ENCODE measurements around the gene SMURF1. TPM values are rescaled to one million over a fixed set of nuclear protein-coding genes. Genes with fewer than 3 reads are reported as not detected.

SMURF1 gene
- polyA plus RNA-seq, 3 donors from 2014 or later: 0.93 to 2.0 (median 1.2) TPM

DNA sequence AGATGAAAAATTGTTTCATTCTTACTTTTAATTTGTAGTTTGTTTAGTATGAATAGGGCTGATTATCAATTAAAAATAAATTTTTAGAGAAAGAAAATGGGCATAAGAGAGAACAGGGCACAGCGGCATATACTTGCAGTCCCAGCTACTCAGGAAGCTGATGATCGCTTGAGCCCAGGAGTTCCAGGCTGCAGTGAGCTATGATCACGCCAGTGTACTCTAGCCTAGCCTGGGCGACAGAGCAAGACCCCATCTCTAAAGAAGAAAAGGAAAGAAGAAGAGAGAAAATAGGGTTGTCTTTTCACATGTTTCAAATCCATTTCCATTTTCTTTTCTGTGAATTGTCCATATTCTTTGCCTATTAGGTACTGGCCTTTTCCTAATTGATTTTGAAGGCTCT lies 8.0 kb downstream of the SMURF1 start:
- H3K9me3 Mint-ChIP-seq: peaks cover 0 to 2% (median 0%) of the 10 kb centered on the region in 6 donors
- H3K27ac Mint-ChIP-seq: no peak overlapping the region
- H3K4me3 Mint-ChIP-seq: no peak overlapping the region
- H3K27me3 Mint-ChIP-seq (ENCODE audit: low read depth in 3 of 3): peaks cover 0 to 2% (median 0%) of the 10 kb centered on the region in 3 donors
- no peak for DNase-seq
- peaks cover 50 to 84% of the 10 kb centered on the region in 2 donors for H3K4me1 Mint-ChIP-seq
- H3K36me3 Mint-ChIP-seq: no peaks in the 10 kb centered on the region

DNA sequence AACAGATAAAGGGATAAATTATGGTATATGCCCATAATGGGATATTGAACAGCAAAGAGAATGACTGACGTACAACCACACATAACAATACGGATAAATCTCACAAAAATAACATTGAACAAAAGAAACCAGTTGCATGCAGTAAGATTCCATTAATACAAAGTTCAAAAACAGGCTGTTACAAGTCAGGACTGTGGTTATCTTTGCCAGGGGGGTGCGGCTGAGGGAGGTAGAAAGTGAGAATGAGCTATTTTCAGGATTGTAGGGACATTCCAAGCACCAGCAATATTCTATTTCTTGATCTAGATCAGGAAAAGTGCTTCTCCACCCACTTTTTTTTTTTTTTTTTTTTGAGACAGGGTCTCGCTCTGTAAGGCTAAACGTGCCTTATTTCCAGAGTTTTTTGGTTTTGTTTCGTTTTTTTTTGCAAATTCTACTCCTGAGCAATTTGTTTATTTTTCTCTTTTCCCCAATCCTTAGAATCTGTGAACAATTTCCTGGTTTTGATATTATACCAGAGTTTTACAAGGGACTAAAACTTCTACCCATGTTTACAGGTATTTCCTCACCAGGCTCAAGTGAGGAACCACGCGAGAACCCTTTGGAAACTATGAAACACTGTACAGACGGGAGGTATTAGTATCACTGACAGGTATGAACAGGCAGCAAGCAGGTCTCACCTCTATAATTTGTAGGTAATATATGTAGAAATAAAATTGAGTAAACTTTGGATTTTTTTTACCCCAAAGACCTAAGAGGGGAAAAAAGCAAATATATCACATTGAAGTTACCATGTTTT lies 9.9 kb downstream of the SMURF1 start:
- Mint-ChIP-seq H3K27ac (no peak overlapping the region), H3K36me3 (no peaks in the 10 kb centered on the region)

GRCh38 chr7:99132595-99133321 lies 11.2 kb downstream of the SMURF1 start:
- Mint-ChIP-seq H3K27ac (peak overlapping the region in 1 of 6 donors; percentile 63), H3K36me3 (no peaks in the 10 kb centered on the region), H3K9me3 (peaks cover 0 to 2% (median 0%) of the 10 kb centered on the region in 6 donors), H3K4me1 (peaks cover 33 to 61% of the 10 kb centered on the region in 2 donors), H3K4me3 (peak overlapping the region in 1 of 5 donors; percentile 3), H3K27me3 (ENCODE audit: low read depth in 3 of 3) (peaks cover 0 to 2% (median 0%) of the 10 kb centered on the region in 3 donors)
- no peak for DNase-seq

More for the DNA sequence above, 9.9 kb downstream of the SMURF1 start:
- Mint-ChIP-seq H3K9me3 (peaks cover 0 to 2% (median 0%) of the 10 kb centered on the region in 6 donors), H3K4me3 (no peak overlapping the region), H3K4me1 (peaks cover 39 to 68% of the 10 kb centered on the region in 2 donors), H3K27me3 (ENCODE audit: low read depth in 3 of 3) (peaks cover 0 to 2% (median 0%) of the 10 kb centered on the region in 3 donors)
- no peak for DNase-seq

GRCh38 chr7:99131290-99131689 lies 12.6 kb downstream of the SMURF1 start:
- Mint-ChIP-seq H3K36me3 (no peaks in the 10 kb centered on the region), H3K4me1 (peaks cover 37 to 66% of the 10 kb centered on the region in 2 donors), H3K27me3 (ENCODE audit: low read depth in 3 of 3) (peaks cover 0 to 2% (median 0%) of the 10 kb centered on the region in 3 donors), H3K27ac (no peak overlapping the region), H3K9me3 (peaks cover 0 to 2% (median 0%) of the 10 kb centered on the region in 6 donors), H3K4me3 (no peak overlapping the region)
- no peak for DNase-seq

DNA sequence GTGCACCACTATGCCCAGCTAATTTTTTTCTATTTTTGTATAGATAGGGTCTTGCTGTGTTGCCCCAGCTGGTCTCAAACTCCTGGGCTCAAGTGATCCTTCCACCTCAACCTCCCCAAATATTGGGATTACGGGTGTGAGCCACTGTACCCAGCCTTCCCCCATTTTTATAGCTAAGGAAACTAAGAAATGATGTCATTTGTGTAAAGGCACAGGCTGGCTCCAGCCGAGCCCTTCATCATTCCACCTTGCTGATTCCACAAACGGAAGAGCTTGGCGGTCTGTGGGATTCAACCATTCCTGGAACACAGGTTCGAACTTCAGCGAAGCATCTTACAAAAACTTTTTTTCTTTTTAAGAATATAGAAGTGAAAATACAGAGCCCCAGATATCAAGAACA lies 14.4 kb downstream of the SMURF1 start:
- H3K27ac Mint-ChIP-seq: no peak overlapping the region
- H3K27me3 Mint-ChIP-seq (ENCODE audit: low read depth in 3 of 3): peaks cover 0 to 2% (median 0%) of the 10 kb centered on the region in 3 donors
- no peaks in the 10 kb centered on the region for H3K36me3 Mint-ChIP-seq
- no peak overlapping the region for H3K4me3 Mint-ChIP-seq
- no peak for DNase-seq
- H3K4me1 Mint-ChIP-seq: peaks cover 40 to 65% of the 10 kb centered on the region in 2 donors
- peaks cover 0 to 2% (median 0%) of the 10 kb centered on the region in 6 donors for H3K9me3 Mint-ChIP-seq

DNA sequence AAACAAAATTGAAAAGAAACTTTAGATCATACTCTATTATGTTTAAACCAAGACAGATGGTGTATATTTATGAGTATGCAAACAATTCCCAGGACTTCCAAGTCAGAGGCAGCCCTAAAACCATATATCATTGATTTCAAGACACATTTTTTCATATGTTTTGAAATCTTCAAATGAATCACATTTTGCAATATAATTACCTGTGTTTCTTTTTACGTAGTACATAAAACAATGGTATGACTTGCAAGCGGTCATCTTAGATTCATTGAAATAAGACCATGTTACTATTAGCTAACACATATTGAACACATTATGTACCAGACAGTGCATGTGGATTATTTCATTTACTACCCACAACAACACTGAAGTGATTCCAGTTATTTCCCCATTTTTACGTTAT lies 14.9 kb downstream of the SMURF1 start:
- H3K4me1 Mint-ChIP-seq: peaks cover 46 to 67% of the 10 kb centered on the region in 2 donors
- H3K27me3 Mint-ChIP-seq (ENCODE audit: low read depth in 3 of 3): peaks cover 0 to 2% (median 0%) of the 10 kb centered on the region in 3 donors

GRCh38 chr7:99128076-99128950 lies 15.6 kb downstream of the SMURF1 start:
- peaks cover 0 to 2% (median 0%) of the 10 kb centered on the region in 3 donors for H3K27me3 Mint-ChIP-seq (ENCODE audit: low read depth in 3 of 3)
- peaks cover 0 to 2% (median 0%) of the 10 kb centered on the region in 6 donors for H3K9me3 Mint-ChIP-seq
- H3K4me3 Mint-ChIP-seq: no peak overlapping the region
- H3K27ac Mint-ChIP-seq: no peak overlapping the region
- no peaks in the 10 kb centered on the region for H3K36me3 Mint-ChIP-seq
- H3K4me1 Mint-ChIP-seq: peaks cover 47 to 67% of the 10 kb centered on the region in 2 donors
- no peak for DNase-seq

More for the DNA sequence above, 14.9 kb downstream of the SMURF1 start:
- DNase-seq: no peak
- Mint-ChIP-seq H3K36me3 (no peaks in the 10 kb centered on the region), H3K27ac (no peak overlapping the region), H3K9me3 (peaks cover 0 to 2% (median 0%) of the 10 kb centered on the region in 6 donors), H3K4me3 (no peak overlapping the region)

DNA sequence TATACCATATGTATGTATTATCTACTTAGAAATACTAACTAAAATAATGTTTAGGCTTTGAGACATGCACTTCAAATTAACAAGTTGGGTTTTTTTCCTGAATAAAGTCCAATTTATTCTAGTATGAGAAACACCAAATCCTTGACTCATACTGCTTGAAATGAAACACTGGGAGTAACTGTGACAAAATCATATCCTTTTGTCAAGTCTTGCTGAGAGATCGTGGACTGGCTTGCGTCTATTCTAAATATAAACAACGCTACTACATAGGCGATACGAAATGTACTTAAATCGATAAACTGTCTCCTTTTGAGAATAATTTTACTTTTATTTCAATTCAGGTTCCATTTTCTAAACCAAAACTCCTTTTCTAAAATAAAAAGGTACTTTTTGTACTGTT lies 16.3 kb downstream of the SMURF1 start:
- Mint-ChIP-seq H3K9me3 (peaks cover 0 to under 1% (median 0%) of the 10 kb centered on the region in 6 donors), H3K4me3 (no peak overlapping the region), H3K4me1 (peaks cover 41 to 60% of the 10 kb centered on the region in 2 donors), H3K27me3 (ENCODE audit: low read depth in 3 of 3) (peaks cover 0 to 2% (median 0%) of the 10 kb centered on the region in 3 donors), H3K36me3 (no peaks in the 10 kb centered on the region), H3K27ac (no peak overlapping the region)
- no peak for DNase-seq

DNA sequence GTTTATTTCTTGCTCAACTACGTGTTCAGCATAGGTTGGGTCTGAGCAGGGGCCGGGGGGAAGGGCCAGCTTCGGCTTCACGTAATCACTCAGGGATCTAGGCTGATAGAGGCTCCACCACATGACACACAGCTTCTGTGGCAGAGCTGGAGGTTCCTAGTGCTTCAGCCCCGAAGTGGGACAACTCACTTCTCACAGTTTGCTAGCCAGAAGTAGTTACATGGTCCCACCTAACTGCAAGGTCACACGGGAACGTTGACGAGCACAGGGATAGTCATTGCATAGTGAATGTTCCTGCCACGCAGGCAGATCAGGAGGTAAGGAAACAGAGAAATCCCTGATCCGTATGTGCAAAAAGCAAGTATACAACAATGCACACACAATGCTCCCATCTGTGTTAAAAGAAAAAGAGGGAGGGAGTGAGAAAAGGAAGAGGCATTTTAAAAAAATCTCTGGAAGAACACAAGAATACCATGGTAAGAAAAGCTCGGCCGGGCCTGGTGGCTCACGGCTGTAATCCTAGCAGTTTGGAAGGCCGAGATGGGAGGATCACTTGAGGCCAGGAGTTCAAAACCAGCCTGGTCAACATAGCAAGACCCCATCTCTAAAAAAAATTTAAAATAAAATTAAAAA lies 16.9 kb downstream of the SMURF1 start:
- Mint-ChIP-seq H3K4me1 (peaks cover 35 to 54% of the 10 kb centered on the region in 2 donors), H3K4me3 (no peak overlapping the region), H3K36me3 (no peaks in the 10 kb centered on the region), H3K27me3 (ENCODE audit: low read depth in 3 of 3) (no peaks in the 10 kb centered on the region), H3K9me3 (no peaks in the 10 kb centered on the region), H3K27ac (no peak overlapping the region)
- no peak for DNase-seq

- DNase-seq: no peak
- H3K4me3 Mint-ChIP-seq: no peak overlapping the region
- no peaks in the 10 kb centered on the region for H3K9me3 Mint-ChIP-seq
- H3K4me1 Mint-ChIP-seq: peaks cover 44 to 55% of the 10 kb centered on the region in 2 donors
- H3K36me3 Mint-ChIP-seq: peaks cover 0 to 3% (median 0%) of the 10 kb centered on the region in 3 donors
- no peaks in the 10 kb centered on the region for H3K27me3 Mint-ChIP-seq (ENCODE audit: low read depth in 3 of 3)
- H3K27ac Mint-ChIP-seq: no peak overlapping the region
Observed at GRCh38 chr7:99125505-99125865, 18.4 kb downstream of the SMURF1 start.

- Mint-ChIP-seq H3K4me1 (peaks cover 49 to 60% of the 10 kb centered on the region in 2 donors), H3K9me3 (no peaks in the 10 kb centered on the region), H3K4me3 (no peak overlapping the region), H3K36me3 (peaks cover 0 to 6% (median 3%) of the 10 kb centered on the region in 3 donors), H3K27me3 (ENCODE audit: low read depth in 3 of 3) (no peaks in the 10 kb centered on the region), H3K27ac (peak overlapping the region in 1 of 6 donors; percentile 21)
- DNase-seq: no peak
Observed at GRCh38 chr7:99124751-99125504, 19.0 kb downstream of the SMURF1 start.

DNA sequence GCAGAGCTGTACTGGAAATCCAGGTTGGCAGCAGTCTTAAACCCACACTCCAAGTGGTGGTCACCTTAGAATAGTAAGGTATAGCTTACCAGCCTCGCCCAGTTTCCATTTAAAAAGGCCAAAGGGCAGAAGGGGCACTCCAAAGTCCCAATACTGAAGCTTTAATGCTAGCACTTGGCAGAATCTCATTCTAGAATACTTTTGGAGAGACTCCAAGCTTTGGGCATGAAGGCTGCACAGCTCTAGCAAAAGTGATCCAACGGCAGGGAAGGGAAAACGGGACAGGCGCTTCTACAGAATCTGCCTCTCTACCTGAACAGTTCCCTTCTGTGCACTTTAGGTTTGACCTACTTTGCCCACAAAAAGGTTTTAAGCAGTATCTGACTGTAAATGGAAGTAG lies 19.7 kb downstream of the SMURF1 start:
- no peaks in the 10 kb centered on the region for H3K9me3 Mint-ChIP-seq
- no peaks in the 10 kb centered on the region for H3K27me3 Mint-ChIP-seq (ENCODE audit: low read depth in 3 of 3)
- peak overlapping the region in 2 of 6 donors; percentile 21 to 40 for H3K27ac Mint-ChIP-seq
- H3K4me3 Mint-ChIP-seq: no peak overlapping the region
- no peak for DNase-seq
- peaks cover 54 to 66% of the 10 kb centered on the region in 2 donors for H3K4me1 Mint-ChIP-seq
- peaks cover 0 to 7% (median 3%) of the 10 kb centered on the region in 3 donors for H3K36me3 Mint-ChIP-seq
